Frontal cortex (tissue), 4 donors: ENCODE results near the gene KRT4. TPM values are rescaled to one million over a fixed set of nuclear protein-coding genes. Genes with fewer than 3 reads are reported as not detected.
"Not testable (repeated sequence)": the region's sequence is repeated elsewhere in the genome, so short reads cannot be mapped to it uniquely, and the experiment has no call there.

ENCODE experiments used
- DNase-seq, 2 donors: peaks; one replicate each; pipeline ENCODE4 v3.0.0; 2012; ENCODE audit warnings: low spot score in 2 of 2
- FAIRE-seq: peaks from 2 replicates; lab custom pipeline; 2012; peaks lifted over from hg19 to GRCh38; lab: Jason Lieb, UNC
- small RNA-seq: library from RNA; depleted of rRNA; stranded (forward); fragments of <200 nt; gene quantifications from one replicate; pipeline ENCODE3, GENCODE V24; 2014
- total RNA-seq: library from RNA; depleted of rRNA; stranded (reverse); fragments of >200 nt; gene quantifications from one replicate; pipeline ENCODE4 v1.2.3, GENCODE V29; 2014
- donor health status: control.
- donor health status: control.
- donor health status: control.

KRT4 gene
- total RNA-seq, 1 donor from 2014 or later = not detected

- no peak for FAIRE-seq
- DNase-seq = no peak
These were observed 50.8 kb downstream of the KRT4 start for GRCh38 chr12:52763036-52763659.

- DNase-seq = no peak
- no peak for FAIRE-seq
These were observed 52.1 kb downstream of the KRT4 start for GRCh38 chr12:52761802-52762201.

GRCh38 chr12:52761218-52761617 is 52.7 kb downstream of the KRT4 start:
- DNase-seq, FAIRE-seq: not testable (repeated sequence)

- no peak for DNase-seq
- FAIRE-seq = no peak
These were observed 53.3 kb downstream of the KRT4 start for GRCh38 chr12:52760623-52761022.

- DNase-seq (no peak), FAIRE-seq (no peak)
These were observed 54.2 kb downstream of the KRT4 start for GRCh38 chr12:52759695-52760094.

GRCh38 chr12:52759218-52759617 is 54.7 kb downstream of the KRT4 start:
- DNase-seq (no peak), FAIRE-seq (no peak)

- DNase-seq = no peak
- FAIRE-seq = no peak
These were observed 56.3 kb downstream of the KRT4 start for GRCh38 chr12:52757449-52758176.

Small RNAs within 50 kb of the gene (small RNA-seq; reads per million reads assigned to genes)
- not detected for gene AC107016.2

Other genes starting within 250 kb of the KRT4 start
- not detected for gene KRT74, start 240.3 kb downstream of the KRT4 start, total RNA-seq
- not detected for gene KRT72, start 212.7 kb downstream of the KRT4 start, total RNA-seq
- gene KRT73, start 195.6 kb downstream of the KRT4 start, total RNA-seq = not detected
- not detected for gene KRT2, start 161.9 kb downstream of the KRT4 start, total RNA-seq
- gene KRT1, start 133.7 kb downstream of the KRT4 start, total RNA-seq = 0.82 TPM
- not detected for gene KRT77, start 110.6 kb downstream of the KRT4 start, total RNA-seq
- gene KRT76, start 36.8 kb downstream of the KRT4 start, total RNA-seq = not detected
- not detected for gene KRT3, start 18.0 kb downstream of the KRT4 start, total RNA-seq
- not detected for gene KRT79, start 20.2 kb upstream of the KRT4 start, total RNA-seq
- gene KRT78, start 34.9 kb upstream of the KRT4 start, total RNA-seq = not detected
- not detected for gene KRT8, start 91.0 kb upstream of the KRT4 start, total RNA-seq
- 2.4 TPM for gene KRT18, start 135.0 kb upstream of the KRT4 start, total RNA-seq
- gene EIF4B, start 192.3 kb upstream of the KRT4 start, total RNA-seq = 1,330 TPM
- gene TNS2, start 235.9 kb upstream of the KRT4 start, total RNA-seq = 11.4 TPM